Measurements from ENCODE around the gene RTL1.

RTL1 gene

GRCh38 chr14:100865682-100866591, 37.6 kb downstream of the RTL1 start:
- Histone ChIP-seq H3K36me3 (ENCODE audit: control insufficient read depth in 1 of 2, insufficient read depth in 2 of 2, low read length in 2 of 2) (no peaks in the 10 kb centered on the region), H3K27ac (ENCODE audit: low read depth, low read length) (no peak overlapping the region), H3K9ac (ENCODE audit: low read depth in 1 of 2, low read length in 2 of 2) (no peak overlapping the region), H3K9me3 (ENCODE audit: control insufficient read depth in 1 of 2, low read length in 2 of 2) (no peaks in the 10 kb centered on the region), H3K4me3 (ENCODE audit: low read depth in 1 of 2, low read length in 2 of 2) (no peak overlapping the region), H3K4me1 (ENCODE audit: control insufficient read depth in 1 of 2, insufficient read depth in 2 of 2, low read length in 2 of 2) (no peaks in the 10 kb centered on the region), H3K27me3 (ENCODE audit: control insufficient read depth in 1 of 2, insufficient read depth in 2 of 2, low read length in 2 of 2) (no peaks in the 10 kb centered on the region)

- Histone ChIP-seq H3K9me3 (ENCODE audit: control insufficient read depth in 1 of 2, low read length in 2 of 2) (no peaks in the 10 kb centered on the region), H3K27me3 (ENCODE audit: control insufficient read depth in 1 of 2, insufficient read depth in 2 of 2, low read length in 2 of 2) (no peaks in the 10 kb centered on the region), H3K4me1 (ENCODE audit: control insufficient read depth in 1 of 2, insufficient read depth in 2 of 2, low read length in 2 of 2) (no peaks in the 10 kb centered on the region), H3K36me3 (ENCODE audit: control insufficient read depth in 1 of 2, insufficient read depth in 2 of 2, low read length in 2 of 2) (no peaks in the 10 kb centered on the region), H3K9ac (ENCODE audit: low read depth in 1 of 2, low read length in 2 of 2) (no peak overlapping the region), H3K27ac (ENCODE audit: low read depth, low read length) (no peak overlapping the region), H3K4me3 (ENCODE audit: low read depth in 1 of 2, low read length in 2 of 2) (no peak overlapping the region)
These were observed 38.4 kb downstream of the RTL1 start for GRCh38 chr14:100864960-100865681.

- H3K27ac ChIP-seq (ENCODE audit: low read depth, low read length), result no peak overlapping the region
- no peaks in the 10 kb centered on the region for H3K27me3 ChIP-seq (ENCODE audit: control insufficient read depth in 1 of 2, insufficient read depth in 2 of 2, low read length in 2 of 2)
- no peak overlapping the region for H3K4me3 ChIP-seq (ENCODE audit: low read depth in 1 of 2, low read length in 2 of 2)
- H3K4me1 ChIP-seq (ENCODE audit: control insufficient read depth in 1 of 2, insufficient read depth in 2 of 2, low read length in 2 of 2), result no peaks in the 10 kb centered on the region
- no peak overlapping the region for H3K9ac ChIP-seq (ENCODE audit: low read depth in 1 of 2, low read length in 2 of 2)
- H3K9me3 ChIP-seq (ENCODE audit: control insufficient read depth in 1 of 2, low read length in 2 of 2), result no peaks in the 10 kb centered on the region
- H3K36me3 ChIP-seq (ENCODE audit: control insufficient read depth in 1 of 2, insufficient read depth in 2 of 2, low read length in 2 of 2), result no peaks in the 10 kb centered on the region
These were observed 39.3 kb downstream of the RTL1 start for GRCh38 chr14:100864206-100864605.

- H3K36me3 ChIP-seq (ENCODE audit: control insufficient read depth in 1 of 2, insufficient read depth in 2 of 2, low read length in 2 of 2), result no peaks in the 10 kb centered on the region
- H3K27ac ChIP-seq (ENCODE audit: low read depth, low read length), result no peak overlapping the region
- no peaks in the 10 kb centered on the region for H3K4me1 ChIP-seq (ENCODE audit: control insufficient read depth in 1 of 2, insufficient read depth in 2 of 2, low read length in 2 of 2)
- no peaks in the 10 kb centered on the region for H3K9me3 ChIP-seq (ENCODE audit: control insufficient read depth in 1 of 2, low read length in 2 of 2)
- H3K9ac ChIP-seq (ENCODE audit: low read depth in 1 of 2, low read length in 2 of 2), result no peak overlapping the region
- H3K27me3 ChIP-seq (ENCODE audit: control insufficient read depth in 1 of 2, insufficient read depth in 2 of 2, low read length in 2 of 2), result no peaks in the 10 kb centered on the region
- H3K4me3 ChIP-seq (ENCODE audit: low read depth in 1 of 2, low read length in 2 of 2), result no peak overlapping the region
These were observed 40.7 kb downstream of the RTL1 start for GRCh38 chr14:100862793-100863192.

- Histone ChIP-seq H3K27me3 (ENCODE audit: control insufficient read depth in 1 of 2, insufficient read depth in 2 of 2, low read length in 2 of 2) (no peaks in the 10 kb centered on the region), H3K4me3 (ENCODE audit: low read depth in 1 of 2, low read length in 2 of 2) (no peak overlapping the region), H3K9ac (ENCODE audit: low read depth in 1 of 2, low read length in 2 of 2) (no peak overlapping the region), H3K36me3 (ENCODE audit: control insufficient read depth in 1 of 2, insufficient read depth in 2 of 2, low read length in 2 of 2) (no peaks in the 10 kb centered on the region), H3K27ac (ENCODE audit: low read depth, low read length) (no peak overlapping the region), H3K9me3 (ENCODE audit: control insufficient read depth in 1 of 2, low read length in 2 of 2) (no peaks in the 10 kb centered on the region), H3K4me1 (ENCODE audit: control insufficient read depth in 1 of 2, insufficient read depth in 2 of 2, low read length in 2 of 2) (no peaks in the 10 kb centered on the region)
These were observed 41.2 kb downstream of the RTL1 start for GRCh38 chr14:100862277-100862676.

- Histone ChIP-seq H3K4me1 (ENCODE audit: control insufficient read depth in 1 of 2, insufficient read depth in 2 of 2, low read length in 2 of 2) (no peaks in the 10 kb centered on the region), H3K27me3 (ENCODE audit: control insufficient read depth in 1 of 2, insufficient read depth in 2 of 2, low read length in 2 of 2) (no peaks in the 10 kb centered on the region), H3K9me3 (ENCODE audit: control insufficient read depth in 1 of 2, low read length in 2 of 2) (no peaks in the 10 kb centered on the region), H3K36me3 (ENCODE audit: control insufficient read depth in 1 of 2, insufficient read depth in 2 of 2, low read length in 2 of 2) (no peaks in the 10 kb centered on the region), H3K27ac (ENCODE audit: low read depth, low read length) (no peak overlapping the region), H3K4me3 (ENCODE audit: low read depth in 1 of 2, low read length in 2 of 2) (no peak overlapping the region), H3K9ac (ENCODE audit: low read depth in 1 of 2, low read length in 2 of 2) (no peak overlapping the region)
These were observed 41.6 kb downstream of the RTL1 start for GRCh38 chr14:100861937-100862247.

- H3K36me3 ChIP-seq (ENCODE audit: control insufficient read depth in 1 of 2, insufficient read depth in 2 of 2, low read length in 2 of 2), result no peaks in the 10 kb centered on the region
- H3K9ac ChIP-seq (ENCODE audit: low read depth in 1 of 2, low read length in 2 of 2), result no peak overlapping the region
- H3K9me3 ChIP-seq (ENCODE audit: control insufficient read depth in 1 of 2, low read length in 2 of 2), result no peaks in the 10 kb centered on the region
- H3K27me3 ChIP-seq (ENCODE audit: control insufficient read depth in 1 of 2, insufficient read depth in 2 of 2, low read length in 2 of 2), result no peaks in the 10 kb centered on the region
- H3K27ac ChIP-seq (ENCODE audit: low read depth, low read length), result no peak overlapping the region
- H3K4me3 ChIP-seq (ENCODE audit: low read depth in 1 of 2, low read length in 2 of 2), result no peak overlapping the region
- no peaks in the 10 kb centered on the region for H3K4me1 ChIP-seq (ENCODE audit: control insufficient read depth in 1 of 2, insufficient read depth in 2 of 2, low read length in 2 of 2)
These were observed 42.2 kb downstream of the RTL1 start for GRCh38 chr14:100861188-100861936.

- Histone ChIP-seq H3K27me3 (ENCODE audit: control insufficient read depth in 1 of 2, insufficient read depth in 2 of 2, low read length in 2 of 2) (no peaks in the 10 kb centered on the region), H3K4me1 (ENCODE audit: control insufficient read depth in 1 of 2, insufficient read depth in 2 of 2, low read length in 2 of 2) (no peaks in the 10 kb centered on the region), H3K36me3 (ENCODE audit: control insufficient read depth in 1 of 2, insufficient read depth in 2 of 2, low read length in 2 of 2) (no peaks in the 10 kb centered on the region), H3K4me3 (ENCODE audit: low read depth in 1 of 2, low read length in 2 of 2) (no peak overlapping the region), H3K9me3 (ENCODE audit: control insufficient read depth in 1 of 2, low read length in 2 of 2) (no peaks in the 10 kb centered on the region), H3K9ac (ENCODE audit: low read depth in 1 of 2, low read length in 2 of 2) (no peak overlapping the region), H3K27ac (ENCODE audit: low read depth, low read length) (no peak overlapping the region)
These were observed 42.9 kb downstream of the RTL1 start for GRCh38 chr14:100860556-100861187.

- no peak overlapping the region for H3K9ac ChIP-seq (ENCODE audit: low read depth in 1 of 2, low read length in 2 of 2)
- no peaks in the 10 kb centered on the region for H3K9me3 ChIP-seq (ENCODE audit: control insufficient read depth in 1 of 2, low read length in 2 of 2)
- no peak overlapping the region for H3K27ac ChIP-seq (ENCODE audit: low read depth, low read length)
- H3K36me3 ChIP-seq (ENCODE audit: control insufficient read depth in 1 of 2, insufficient read depth in 2 of 2, low read length in 2 of 2), result no peaks in the 10 kb centered on the region
- no peaks in the 10 kb centered on the region for H3K4me1 ChIP-seq (ENCODE audit: control insufficient read depth in 1 of 2, insufficient read depth in 2 of 2, low read length in 2 of 2)
- no peak overlapping the region for H3K4me3 ChIP-seq (ENCODE audit: low read depth in 1 of 2, low read length in 2 of 2)
- H3K27me3 ChIP-seq (ENCODE audit: control insufficient read depth in 1 of 2, insufficient read depth in 2 of 2, low read length in 2 of 2), result no peaks in the 10 kb centered on the region
These were observed 43.7 kb downstream of the RTL1 start for GRCh38 chr14:100859781-100860180.

GRCh38 chr14:100858838-100859220, 44.7 kb downstream of the RTL1 start:
- H3K27me3 ChIP-seq (ENCODE audit: control insufficient read depth in 1 of 2, insufficient read depth in 2 of 2, low read length in 2 of 2), result no peaks in the 10 kb centered on the region
- no peak overlapping the region for H3K9ac ChIP-seq (ENCODE audit: low read depth in 1 of 2, low read length in 2 of 2)
- H3K9me3 ChIP-seq (ENCODE audit: control insufficient read depth in 1 of 2, low read length in 2 of 2), result no peaks in the 10 kb centered on the region
- H3K36me3 ChIP-seq (ENCODE audit: control insufficient read depth in 1 of 2, insufficient read depth in 2 of 2, low read length in 2 of 2), result no peaks in the 10 kb centered on the region
- H3K4me3 ChIP-seq (ENCODE audit: low read depth in 1 of 2, low read length in 2 of 2), result no peak overlapping the region
- H3K27ac ChIP-seq (ENCODE audit: low read depth, low read length), result no peak overlapping the region
- H3K4me1 ChIP-seq (ENCODE audit: control insufficient read depth in 1 of 2, insufficient read depth in 2 of 2, low read length in 2 of 2), result no peaks in the 10 kb centered on the region
